NCI-H460 (cell line): ENCODE results near the gene NTNG1. TPM values are rescaled to one million over a fixed set of nuclear protein-coding genes. Genes with fewer than 3 reads are reported as not detected.

Experiments
- DNase-seq: peaks from one replicate; pipeline ENCODE4 v3.0.0-alpha.2; 2016; ENCODE audit warnings: low read depth; ENCODE audit errors: extremely low read depth
- total RNA-seq: library from RNA; depleted of rRNA; stranded (reverse); fragments of >200 nt; shearing (Covaris generic); gene quantifications from 2 replicates; pipeline ENCODE4 v1.2.3, GENCODE V29; 2014

The NTNG1 gene
- total RNA-seq, 1 experiment from 2014 or later, result 0.27 TPM

DNA sequence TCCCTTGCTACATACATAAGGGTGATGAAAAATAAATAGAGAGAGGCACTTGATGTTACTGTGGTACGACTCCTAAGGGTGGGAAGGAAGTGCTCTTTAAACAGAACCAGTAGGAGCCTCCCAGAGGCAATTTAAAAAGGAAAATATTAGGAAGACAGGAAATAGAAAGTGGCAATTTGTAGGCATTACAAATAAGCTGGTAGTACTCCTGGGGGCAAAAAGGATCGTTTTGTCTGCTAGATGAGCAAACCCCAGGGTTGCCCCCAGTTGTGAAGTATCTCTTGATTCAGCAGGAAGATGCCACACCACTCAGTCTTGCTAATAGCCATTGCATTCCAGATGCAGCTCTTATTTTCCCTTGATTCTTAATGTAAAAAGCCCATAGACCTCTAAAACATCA, 303.0 kb downstream of the NTNG1 start:
- no peak for DNase-seq

DNA sequence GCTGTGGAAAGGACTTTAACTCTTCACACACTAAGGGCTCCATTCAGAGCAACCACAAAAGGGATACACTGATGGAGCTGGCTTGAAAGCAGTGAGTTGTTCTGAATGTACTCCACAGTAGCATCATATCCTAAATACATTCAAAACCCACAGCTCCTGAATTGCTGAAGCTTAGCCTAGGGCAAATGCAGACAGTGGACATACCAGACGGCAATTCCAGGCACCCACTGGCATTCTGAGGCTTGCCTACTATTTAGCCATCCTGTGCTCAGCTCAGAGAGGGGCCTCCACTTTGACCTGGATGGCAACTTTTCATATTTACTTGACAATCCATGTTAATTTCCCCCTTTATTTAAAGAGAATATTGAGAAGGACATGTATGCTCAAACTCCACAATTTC, 303.5 kb downstream of the NTNG1 start:
- no peak for DNase-seq

DNA sequence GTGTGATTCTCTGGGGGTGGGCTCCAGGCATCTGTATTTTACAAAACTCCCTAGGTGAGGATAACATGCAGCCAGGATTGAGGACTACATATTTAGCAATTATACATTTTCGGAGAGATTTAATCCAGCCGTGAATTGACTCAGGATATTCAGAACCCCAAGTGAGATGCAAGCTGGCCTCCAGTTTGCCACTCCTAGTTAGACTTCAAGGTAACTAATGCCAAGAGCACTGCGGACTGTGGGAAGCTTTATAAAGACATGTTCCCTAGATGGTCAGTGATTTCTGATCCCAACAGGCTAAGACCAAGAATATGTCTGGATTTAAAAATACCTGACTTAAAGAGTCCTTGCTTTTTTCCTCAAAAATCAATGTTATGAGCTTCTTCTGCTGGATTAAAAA, 308.5 kb downstream of the NTNG1 start:
- no peak for DNase-seq

DNA sequence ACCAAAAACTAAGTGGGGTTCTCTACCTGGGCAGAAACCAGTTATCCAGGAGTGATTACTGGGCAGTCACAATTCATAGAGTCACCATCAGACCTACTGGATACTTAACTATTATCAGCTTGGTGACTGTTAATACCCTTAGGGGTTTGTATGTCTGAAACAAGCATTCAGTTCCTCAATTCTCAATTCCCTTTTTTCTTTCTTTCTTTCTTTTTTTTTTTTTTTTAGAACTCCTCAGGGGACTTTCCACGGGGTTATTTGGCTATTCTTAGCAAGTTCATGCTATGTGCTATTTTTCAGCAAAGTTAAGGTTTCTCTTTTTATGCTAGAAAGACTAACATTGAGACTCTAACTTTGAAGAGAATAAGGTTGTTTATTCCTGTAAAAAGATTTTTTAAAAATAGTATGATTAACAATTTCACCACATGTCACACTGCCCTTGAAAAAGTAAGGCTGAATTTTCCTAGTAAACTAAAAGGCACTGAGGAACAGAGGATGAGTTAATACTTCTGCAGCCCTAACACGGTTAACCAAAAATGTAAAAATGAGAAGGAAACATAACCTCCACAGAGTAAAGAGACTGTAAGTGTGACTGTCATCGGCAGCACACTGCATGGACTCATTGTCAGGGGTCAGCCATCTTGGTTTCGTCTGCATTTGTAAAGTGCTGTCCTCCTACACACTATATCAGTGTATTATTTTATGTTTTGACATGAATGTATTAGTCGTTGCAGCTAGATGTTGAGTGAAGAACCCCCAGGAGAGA, 310.2 kb downstream of the NTNG1 start:
- DNase-seq, result no peak

DNA sequence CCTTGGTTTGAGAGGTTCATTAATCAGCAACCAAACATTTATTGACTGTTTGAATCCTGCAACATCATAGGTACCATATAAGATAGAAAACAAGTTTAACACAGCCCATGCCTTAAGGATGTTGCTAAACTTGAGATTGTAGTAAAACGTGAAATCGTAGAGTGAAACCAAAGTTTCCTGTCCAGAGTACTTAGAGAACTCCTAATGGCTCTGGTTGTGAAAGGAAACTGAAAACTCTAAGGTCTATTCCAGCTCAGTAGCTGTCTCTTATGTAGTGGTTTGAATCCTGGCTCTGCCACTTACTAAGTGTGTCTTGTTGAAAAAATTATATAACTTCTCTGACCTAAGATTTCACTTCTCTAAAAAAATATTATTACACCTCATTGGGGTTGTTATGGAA, 310.9 kb downstream of the NTNG1 start:
- DNase-seq, result no peak

DNA sequence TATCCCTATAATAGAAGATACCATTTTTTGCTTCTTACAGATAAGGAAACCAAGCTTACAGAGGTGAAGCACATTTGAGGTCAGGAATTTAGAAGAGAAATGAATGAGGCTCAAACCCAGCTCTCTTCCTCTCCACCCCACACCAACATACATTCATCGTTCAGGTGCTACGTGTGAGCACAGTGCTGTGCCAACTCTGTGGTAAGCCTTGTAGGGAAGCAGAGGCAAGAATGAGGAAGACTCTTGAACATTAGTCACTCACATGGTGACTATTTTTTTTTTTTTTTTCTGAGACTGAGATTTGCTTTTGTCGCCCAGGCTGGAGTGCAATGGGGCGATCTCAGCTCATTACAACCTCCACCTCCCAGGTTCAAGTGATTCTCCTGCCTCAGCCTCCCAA, 314.0 kb downstream of the NTNG1 start:
- DNase-seq, result no peak

DNA sequence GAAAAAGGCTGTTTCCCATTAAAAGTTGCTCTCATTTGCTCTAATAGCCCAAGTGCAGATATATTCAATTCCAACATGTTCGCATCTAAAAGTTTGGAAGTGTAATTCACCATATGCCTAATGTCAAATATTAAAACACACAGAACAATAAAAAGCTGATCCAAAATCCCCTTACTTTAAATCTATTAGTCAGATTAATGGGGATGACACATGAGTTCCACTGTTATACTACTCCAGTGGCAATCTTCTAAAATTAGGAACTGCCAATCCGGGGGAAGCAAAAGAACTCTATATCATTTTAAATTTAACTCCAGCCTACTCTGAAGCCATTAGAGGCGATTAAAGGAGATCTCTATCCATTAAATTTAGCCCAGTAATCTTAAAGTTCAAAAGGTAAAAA, 317.1 kb downstream of the NTNG1 start:
- DNase-seq, result no peak

DNA sequence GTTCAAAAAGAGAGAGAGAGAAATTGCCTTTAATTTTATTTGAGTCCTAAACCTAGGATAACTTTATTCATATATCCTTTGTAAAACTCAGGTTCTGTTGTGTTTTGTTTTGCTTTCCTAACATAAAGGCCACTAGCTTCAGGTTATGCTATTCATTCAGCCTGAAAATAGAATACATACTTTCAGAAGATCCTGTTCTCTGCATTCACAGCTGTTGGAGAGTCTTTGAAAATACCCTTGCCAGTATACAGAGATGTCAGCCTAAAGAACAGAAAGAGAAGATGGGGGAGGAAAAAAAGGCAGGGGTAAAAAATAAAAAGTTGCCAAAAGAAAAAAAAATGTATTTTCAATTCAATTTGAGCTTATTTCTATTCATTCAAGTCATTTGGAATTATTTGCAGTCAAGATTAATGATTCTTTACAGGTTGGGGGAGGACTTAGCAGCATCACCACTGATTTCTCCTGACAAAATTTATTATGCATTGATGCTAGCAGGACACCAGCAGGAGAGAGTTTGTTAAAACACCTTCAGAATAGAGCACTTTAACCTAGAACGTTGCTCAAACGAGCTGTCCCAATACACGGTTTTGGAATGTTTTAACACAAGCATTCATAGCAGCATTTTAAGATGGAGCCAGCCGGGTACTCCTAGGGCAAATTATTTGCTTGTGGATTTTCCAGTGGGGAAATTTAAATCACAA, 318.5 kb downstream of the NTNG1 start:
- DNase-seq, result no peak

DNA sequence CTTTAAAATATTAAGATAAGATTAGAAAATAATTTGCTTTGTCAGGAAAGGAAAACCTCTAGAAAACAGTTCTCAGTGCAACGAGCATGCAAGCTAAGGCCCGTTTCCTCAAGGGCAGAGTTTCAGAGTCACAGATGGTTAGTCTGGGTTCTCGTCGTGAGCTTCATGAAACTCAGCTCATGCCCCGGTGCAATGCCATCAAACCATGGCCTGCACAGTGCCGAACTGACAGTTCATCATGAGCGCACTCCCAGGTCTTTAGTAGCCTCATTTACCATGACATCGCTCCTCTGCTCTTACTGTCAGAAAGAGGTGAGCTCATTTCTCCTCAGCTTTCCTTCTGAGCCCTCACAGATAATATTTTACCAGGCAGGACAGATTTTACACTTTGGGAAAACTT, 319.2 kb downstream of the NTNG1 start:
- no peak for DNase-seq

DNA sequence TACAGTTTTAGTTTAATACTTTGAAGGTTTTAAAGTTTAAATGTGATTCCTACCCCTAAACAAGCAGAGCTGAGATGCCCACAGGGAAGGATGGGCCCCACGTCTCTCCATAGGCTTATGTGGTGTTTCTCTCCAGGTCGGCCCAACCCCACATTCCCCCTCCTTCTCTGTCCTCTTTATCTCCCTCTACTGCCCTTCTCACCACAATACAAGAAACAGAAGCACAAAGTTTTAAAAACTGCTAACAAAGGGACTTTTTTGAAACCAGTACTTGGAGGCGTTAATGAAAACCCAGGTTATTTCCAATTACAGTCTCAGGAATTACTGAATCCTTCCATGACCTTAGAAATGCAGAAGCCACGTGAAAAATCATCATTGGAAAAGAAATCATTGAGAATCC, 324.0 kb downstream of the NTNG1 start:
- no peak for DNase-seq

DNA sequence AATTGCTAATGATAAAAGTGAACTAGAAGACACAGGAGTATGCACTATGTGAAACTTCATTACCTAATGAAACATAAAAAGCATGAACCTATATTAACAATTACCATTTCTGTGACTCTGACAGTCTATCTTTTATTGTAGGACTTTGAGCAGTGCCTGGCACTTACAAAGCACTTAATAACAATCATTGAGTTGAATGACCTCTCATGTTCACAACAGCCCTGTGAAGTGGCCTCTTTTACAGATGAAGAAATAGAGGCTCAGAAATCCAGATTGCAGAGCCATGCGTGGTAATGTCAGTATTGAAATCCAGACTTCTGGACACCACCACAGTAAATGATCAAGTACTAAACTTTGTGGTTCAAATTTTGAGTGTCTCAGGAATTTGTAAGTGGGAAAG, 326.4 kb downstream of the NTNG1 start:
- no peak for DNase-seq

DNA sequence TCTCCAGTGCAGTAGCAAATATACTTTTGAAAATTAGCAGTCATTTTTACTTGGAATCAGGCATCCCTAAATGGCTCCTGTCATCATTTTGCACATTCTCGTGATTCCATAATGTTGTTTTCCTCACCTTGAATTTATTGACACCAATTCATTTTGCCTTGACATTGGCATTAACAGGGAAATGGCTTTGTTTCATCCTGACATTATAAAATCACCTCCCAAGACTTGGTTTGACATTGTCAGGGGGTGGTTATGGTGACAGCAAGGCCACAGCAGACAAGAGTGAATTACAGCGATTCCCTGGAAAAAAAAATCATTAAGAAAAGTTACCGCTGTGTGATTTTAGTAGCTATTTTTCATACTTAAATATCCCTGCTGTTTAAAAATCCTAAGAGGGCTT, 327.0 kb downstream of the NTNG1 start:
- no peak for DNase-seq

DNA sequence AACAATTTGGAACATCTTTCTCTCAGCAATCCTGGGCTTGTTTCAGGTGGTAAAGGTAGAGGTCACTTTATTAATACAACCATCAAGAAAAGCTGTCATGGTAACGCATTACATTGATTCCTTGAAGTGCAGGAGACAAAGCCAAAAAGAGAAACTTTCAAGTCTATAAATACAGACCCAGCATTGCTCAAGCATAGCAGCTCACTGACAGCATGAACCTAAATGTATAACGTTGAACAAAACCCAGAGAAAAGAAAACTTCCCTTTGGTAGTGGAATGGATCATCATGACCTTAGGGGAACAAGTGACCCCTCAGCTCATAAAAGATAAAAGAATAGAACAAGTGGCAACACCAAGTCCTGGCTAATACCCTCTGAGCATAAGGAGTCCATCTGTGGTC, 332.2 kb downstream of the NTNG1 start:
- no peak for DNase-seq

DNA sequence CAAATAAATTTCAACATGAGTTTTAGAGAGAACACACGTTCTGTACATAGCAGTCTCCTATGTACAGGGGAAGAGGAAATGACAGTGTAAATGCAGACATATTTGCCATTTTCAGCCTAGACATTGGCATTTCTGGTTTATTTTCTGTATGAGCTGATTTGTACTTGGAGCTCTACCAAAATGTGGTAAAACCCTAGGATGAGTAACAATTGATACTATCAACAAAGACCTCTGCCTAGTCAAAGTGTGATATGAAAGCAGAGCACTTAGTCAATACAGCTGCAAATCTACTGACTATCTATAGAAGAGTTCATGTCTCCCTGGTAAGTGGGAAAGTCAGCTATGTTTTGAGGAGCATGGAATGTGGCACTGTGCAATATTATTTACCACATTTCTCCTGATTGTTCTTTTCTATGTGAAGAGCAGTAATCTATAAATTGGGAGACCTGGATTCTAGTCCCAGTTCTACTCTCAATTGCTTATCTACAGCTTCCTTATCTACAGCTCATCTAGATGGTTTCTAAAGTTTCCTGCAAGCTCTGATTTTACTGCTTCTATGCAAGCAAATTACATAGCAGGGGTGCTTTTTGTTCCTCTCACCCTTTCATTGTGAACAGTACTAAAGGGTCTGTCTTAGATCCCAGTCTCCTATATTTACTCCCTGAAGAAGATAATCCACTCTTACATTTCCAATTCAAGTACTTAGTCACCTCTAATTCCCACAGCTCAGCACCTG, 334.2 kb downstream of the NTNG1 start:
- DNase-seq, result no peak

DNA sequence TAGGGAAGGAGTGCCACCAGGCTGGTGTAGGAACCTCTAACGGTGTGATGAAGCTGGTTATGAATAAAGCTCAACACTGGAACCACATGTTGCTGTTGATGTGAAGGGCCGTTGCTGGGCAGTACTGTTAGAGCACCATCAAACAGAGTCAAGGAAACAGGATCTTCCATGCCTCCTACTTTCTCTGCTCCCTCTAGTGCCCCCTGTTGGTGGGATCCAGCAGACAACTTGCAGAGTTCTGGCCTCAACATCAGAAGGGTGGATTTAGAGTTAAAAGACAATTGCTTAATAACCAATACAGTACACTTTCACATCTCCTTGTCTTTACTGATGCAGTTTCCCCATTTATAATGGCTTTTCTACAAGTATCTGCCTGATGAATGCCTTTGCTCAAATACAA, 336.4 kb downstream of the NTNG1 start:
- no peak for DNase-seq

DNA sequence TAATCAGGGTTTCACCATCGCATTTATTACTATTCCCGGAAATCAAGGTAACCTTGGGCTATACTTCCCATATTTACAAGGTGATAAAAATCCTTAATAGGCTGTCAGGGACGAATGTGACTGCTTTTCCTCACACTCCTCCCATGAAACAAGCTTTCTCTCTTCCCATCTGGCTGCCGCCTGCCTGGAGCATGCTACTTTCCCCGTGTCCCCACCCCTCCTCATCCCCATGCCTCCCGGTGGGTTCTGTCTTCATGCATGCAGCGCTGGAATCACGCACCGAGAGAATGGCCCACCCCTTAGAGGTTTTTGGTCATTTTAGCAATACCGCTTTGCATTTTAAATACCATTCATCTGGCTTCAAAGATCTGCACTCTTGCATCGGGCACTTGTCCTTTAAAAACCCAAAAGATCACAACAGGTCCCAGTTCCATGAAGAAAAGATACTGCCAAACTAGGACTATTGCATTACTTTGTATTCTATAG, 339.1 kb downstream of the NTNG1 start:
- DNase-seq, result no peak

DNA sequence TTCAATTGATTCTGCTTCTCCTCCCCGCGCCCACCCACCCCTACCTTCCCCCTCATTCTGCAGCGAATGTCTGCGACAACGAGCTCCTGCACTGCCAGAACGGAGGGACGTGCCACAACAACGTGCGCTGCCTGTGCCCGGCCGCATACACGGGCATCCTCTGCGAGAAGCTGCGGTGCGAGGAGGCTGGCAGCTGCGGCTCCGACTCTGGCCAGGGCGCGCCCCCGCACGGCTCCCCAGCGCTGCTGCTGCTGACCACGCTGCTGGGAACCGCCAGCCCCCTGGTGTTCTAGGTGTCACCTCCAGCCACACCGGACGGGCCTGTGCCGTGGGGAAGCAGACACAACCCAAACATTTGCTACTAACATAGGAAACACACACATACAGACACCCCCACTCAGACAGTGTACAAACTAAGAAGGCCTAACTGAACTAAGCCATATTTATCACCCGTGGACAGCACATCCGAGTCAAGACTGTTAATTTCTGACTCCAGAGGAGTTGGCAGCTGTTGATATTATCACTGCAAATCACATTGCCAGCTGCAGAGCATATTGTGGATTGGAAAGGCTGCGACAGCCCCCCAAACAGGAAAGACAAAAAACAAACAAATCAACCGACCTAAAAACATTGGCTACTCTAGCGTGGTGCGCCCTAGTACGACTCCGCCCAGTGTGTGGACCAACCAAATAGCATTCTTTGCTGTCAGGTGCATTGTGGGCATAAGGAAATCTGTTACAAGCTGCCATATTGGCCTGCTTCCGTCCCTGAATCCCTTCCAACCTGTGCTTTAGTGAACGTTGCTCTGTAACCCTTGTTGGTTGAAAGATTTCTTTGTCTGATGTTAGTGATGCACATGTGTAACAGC, 339.9 kb downstream of the NTNG1 start:
- DNase-seq, result no peak

DNA sequence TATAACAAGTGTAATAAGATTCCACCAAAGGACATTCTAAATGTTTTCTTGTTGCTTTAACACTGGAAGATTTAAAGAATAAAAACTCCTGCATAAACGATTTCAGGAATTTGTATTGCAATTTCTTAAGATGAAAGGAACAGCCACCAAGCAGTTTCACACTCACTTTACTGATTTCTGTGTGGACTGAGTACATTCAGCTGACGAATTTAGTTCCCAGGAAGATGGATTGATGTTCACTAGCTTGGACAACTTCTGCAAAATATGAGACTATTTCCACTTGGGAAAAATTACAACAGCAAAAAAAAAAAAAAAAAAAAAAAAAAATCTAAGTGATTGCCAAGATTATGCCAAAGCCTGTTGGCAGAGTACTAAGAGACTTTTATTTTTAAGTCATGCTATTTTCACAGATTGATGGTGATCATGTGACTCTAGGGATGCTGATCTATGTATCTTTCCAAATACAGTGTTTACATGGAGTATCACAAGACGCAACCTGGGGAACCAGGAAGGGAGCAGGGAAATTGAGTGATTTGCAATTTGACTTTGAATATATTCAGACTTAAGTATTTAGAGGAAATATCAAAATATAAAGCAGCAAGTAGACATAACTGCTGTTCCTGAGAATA, 341.0 kb downstream of the NTNG1 start:
- DNase-seq, result no peak

DNA sequence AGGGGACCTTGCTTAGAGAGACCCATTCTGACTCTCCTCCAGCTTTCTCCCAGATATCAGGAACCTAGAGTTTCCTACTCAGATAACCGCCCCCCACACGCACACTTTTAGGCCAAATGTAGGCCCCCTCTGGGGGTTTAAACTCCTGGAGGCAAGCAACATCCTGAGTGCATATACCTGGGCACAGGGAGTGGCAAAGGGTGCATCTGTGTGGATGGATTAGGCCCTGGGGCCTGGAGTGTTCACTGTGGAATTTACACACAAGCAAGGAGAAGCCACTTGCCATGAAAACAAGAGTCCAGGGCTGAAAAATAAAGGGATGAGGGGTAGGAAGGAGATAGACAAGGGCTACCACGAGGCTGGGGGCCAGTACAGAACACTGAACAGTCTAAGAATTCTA, 343.1 kb downstream of the NTNG1 start:
- no peak for DNase-seq

DNA sequence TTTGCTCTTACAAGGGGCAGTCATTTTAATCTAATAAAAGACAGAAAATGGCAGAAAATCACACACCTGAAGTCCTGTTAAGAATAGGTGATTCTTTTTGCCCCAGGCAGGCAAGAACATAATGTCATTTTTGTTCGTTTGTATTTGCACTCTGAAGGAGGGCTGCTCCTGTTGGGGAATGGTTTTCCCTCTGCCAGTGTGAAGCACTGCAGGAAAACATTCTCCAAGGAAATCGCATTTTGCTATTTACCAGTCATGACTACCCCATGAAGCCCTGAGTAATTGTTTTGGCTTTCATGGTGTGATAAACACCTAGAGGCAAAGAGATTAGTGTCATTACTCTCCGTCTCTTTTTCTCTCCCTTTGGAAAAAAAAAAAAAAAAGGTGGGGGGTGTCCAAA, 345.5 kb downstream of the NTNG1 start:
- DNase-seq, result no peak
